ENCODE data around the gene SLX4IP.

DNA sequence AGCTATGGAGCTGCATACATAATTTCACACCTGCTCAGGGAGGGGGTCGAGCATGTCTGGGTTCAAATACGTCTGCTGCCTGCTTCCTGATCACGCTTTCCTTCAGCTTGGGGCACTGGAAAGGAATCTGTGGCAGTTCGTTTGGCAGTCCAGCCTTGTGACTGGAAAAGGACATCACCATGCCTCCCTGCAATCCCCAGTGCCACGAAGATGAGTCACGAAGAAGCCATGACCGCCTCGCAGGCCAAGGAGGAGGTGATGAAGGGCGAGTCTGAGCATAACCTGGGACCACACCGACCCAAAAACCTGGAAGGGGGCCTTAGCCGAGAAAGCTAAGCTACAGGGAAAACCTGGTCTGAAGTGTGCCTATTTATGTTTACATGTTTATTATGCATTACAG lies 225.6 kb downstream of the SLX4IP start:
- TF ChIP-seq ZNF274 (IDR thresholded peaks at IDR 0.05; ENCODE audit: low read length) (no peak), ZNF274 (tag by site-specific recombination; IDR thresholded peaks at IDR 0.05; ENCODE audit: borderline replicate concordance) (no peak), ZNF660 (tag by site-specific recombination; IDR thresholded peaks at IDR 0.05) (no peak), ZNF670 (tag by site-specific recombination; IDR thresholded peaks at IDR 0.05; ENCODE audit: low read depth) (no peak), ZNF561 (tag by site-specific recombination; IDR thresholded peaks at IDR 0.05; ENCODE audit: borderline replicate concordance) (no peak), ZNF350 (tag by site-specific recombination; IDR thresholded peaks at IDR 0.05) (no peak), ZNF24 (tag by site-specific recombination; IDR thresholded peaks at IDR 0.05) (no peak), ZBTB21 (tag by site-specific recombination; IDR thresholded peaks at IDR 0.05) (no peak), GLI2 (tag by site-specific recombination; IDR thresholded peaks at IDR 0.05; ENCODE audit: borderline replicate concordance, low read depth) (no peak)
- TF ChIP-seq, protein P1, sequence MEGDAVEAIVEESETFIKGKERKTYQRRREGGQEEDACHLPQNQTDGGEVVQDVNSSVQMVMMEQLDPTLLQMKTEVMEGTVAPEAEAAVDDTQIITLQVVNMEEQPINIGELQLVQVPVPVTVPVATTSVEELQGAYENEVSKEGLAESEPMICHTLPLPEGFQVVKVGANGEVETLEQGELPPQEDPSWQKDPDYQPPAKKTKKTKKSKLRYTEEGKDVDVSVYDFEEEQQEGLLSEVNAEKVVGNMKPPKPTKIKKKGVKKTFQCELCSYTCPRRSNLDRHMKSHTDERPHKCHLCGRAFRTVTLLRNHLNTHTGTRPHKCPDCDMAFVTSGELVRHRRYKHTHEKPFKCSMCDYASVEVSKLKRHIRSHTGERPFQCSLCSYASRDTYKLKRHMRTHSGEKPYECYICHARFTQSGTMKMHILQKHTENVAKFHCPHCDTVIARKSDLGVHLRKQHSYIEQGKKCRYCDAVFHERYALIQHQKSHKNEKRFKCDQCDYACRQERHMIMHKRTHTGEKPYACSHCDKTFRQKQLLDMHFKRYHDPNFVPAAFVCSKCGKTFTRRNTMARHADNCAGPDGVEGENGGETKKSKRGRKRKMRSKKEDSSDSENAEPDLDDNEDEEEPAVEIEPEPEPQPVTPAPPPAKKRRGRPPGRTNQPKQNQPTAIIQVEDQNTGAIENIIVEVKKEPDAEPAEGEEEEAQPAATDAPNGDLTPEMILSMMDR (tag by site-specific recombination; IDR thresholded peaks at IDR 0.05), result no peak
- TF ChIP-seq, protein P2, sequence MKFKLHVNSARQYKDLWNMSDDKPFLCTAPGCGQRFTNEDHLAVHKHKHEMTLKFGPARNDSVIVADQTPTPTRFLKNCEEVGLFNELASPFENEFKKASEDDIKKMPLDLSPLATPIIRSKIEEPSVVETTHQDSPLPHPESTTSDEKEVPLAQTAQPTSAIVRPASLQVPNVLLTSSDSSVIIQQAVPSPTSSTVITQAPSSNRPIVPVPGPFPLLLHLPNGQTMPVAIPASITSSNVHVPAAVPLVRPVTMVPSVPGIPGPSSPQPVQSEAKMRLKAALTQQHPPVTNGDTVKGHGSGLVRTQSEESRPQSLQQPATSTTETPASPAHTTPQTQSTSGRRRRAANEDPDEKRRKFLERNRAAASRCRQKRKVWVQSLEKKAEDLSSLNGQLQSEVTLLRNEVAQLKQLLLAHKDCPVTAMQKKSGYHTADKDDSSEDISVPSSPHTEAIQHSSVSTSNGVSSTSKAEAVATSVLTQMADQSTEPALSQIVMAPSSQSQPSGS (tag by site-specific recombination; IDR thresholded peaks at IDR 0.05; ENCODE audit: low read depth), result no peak
- TF ChIP-seq, protein P3, sequence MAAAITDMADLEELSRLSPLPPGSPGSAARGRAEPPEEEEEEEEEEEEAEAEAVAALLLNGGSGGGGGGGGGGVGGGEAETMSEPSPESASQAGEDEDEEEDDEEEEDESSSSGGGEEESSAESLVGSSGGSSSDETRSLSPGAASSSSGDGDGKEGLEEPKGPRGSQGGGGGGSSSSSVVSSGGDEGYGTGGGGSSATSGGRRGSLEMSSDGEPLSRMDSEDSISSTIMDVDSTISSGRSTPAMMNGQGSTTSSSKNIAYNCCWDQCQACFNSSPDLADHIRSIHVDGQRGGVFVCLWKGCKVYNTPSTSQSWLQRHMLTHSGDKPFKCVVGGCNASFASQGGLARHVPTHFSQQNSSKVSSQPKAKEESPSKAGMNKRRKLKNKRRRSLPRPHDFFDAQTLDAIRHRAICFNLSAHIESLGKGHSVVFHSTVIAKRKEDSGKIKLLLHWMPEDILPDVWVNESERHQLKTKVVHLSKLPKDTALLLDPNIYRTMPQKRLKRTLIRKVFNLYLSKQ (tag by site-specific recombination; IDR thresholded peaks at IDR 0.05; ENCODE audit: borderline replicate concordance), result no peak
- TF ChIP-seq, protein P4, sequence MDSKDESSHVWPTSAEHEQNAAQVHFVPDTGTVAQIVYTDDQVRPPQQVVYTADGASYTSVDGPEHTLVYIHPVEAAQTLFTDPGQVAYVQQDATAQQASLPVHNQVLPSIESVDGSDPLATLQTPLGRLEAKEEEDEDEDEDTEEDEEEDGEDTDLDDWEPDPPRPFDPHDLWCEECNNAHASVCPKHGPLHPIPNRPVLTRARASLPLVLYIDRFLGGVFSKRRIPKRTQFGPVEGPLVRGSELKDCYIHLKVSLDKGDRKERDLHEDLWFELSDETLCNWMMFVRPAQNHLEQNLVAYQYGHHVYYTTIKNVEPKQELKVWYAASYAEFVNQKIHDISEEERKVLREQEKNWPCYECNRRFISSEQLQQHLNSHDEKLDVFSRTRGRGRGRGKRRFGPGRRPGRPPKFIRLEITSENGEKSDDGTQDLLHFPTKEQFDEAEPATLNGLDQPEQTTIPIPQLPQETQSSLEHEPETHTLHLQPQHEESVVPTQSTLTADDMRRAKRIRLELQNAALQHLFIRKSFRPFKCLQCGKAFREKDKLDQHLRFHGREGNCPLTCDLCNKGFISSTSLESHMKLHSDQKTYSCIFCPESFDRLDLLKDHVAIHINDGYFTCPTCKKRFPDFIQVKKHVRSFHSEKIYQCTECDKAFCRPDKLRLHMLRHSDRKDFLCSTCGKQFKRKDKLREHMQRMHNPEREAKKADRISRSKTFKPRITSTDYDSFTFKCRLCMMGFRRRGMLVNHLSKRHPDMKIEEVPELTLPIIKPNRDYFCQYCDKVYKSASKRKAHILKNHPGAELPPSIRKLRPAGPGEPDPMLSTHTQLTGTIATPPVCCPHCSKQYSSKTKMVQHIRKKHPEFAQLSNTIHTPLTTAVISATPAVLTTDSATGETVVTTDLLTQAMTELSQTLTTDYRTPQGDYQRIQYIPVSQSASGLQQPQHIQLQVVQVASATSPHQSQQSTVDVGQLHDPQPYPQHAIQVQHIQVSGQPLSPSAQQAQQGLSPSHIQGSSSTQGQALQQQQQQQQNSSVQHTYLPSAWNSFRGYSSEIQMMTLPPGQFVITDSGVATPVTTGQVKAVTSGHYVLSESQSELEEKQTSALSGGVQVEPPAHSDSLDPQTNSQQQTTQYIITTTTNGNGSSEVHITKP (tag by site-specific recombination; IDR thresholded peaks at IDR 0.05), result no peak
- TF ChIP-seq, protein P5, sequence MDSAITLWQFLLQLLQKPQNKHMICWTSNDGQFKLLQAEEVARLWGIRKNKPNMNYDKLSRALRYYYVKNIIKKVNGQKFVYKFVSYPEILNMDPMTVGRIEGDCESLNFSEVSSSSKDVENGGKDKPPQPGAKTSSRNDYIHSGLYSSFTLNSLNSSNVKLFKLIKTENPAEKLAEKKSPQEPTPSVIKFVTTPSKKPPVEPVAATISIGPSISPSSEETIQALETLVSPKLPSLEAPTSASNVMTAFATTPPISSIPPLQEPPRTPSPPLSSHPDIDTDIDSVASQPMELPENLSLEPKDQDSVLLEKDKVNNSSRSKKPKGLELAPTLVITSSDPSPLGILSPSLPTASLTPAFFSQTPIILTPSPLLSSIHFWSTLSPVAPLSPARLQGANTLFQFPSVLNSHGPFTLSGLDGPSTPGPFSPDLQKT (IDR thresholded peaks at IDR 0.05; ENCODE audit: borderline replicate concordance, low read depth, low read length), result no peak
- TF ChIP-seq, protein P6, sequence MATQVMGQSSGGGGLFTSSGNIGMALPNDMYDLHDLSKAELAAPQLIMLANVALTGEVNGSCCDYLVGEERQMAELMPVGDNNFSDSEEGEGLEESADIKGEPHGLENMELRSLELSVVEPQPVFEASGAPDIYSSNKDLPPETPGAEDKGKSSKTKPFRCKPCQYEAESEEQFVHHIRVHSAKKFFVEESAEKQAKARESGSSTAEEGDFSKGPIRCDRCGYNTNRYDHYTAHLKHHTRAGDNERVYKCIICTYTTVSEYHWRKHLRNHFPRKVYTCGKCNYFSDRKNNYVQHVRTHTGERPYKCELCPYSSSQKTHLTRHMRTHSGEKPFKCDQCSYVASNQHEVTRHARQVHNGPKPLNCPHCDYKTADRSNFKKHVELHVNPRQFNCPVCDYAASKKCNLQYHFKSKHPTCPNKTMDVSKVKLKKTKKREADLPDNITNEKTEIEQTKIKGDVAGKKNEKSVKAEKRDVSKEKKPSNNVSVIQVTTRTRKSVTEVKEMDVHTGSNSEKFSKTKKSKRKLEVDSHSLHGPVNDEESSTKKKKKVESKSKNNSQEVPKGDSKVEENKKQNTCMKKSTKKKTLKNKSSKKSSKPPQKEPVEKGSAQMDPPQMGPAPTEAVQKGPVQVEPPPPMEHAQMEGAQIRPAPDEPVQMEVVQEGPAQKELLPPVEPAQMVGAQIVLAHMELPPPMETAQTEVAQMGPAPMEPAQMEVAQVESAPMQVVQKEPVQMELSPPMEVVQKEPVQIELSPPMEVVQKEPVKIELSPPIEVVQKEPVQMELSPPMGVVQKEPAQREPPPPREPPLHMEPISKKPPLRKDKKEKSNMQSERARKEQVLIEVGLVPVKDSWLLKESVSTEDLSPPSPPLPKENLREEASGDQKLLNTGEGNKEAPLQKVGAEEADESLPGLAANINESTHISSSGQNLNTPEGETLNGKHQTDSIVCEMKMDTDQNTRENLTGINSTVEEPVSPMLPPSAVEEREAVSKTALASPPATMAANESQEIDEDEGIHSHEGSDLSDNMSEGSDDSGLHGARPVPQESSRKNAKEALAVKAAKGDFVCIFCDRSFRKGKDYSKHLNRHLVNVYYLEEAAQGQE (tag by site-specific recombination; IDR thresholded peaks at IDR 0.05), result no peak

Measured in HEK293 (cell line).